Bronchial epithelial cell (primary cell): ENCODE measurements around the gene FRMD4A. TPM values are rescaled to one million over a fixed set of nuclear protein-coding genes. Genes with fewer than 3 reads are reported as not detected.
A peak's percentile ranks its signal among the peaks of the same experiment; 100 is the strongest.
"Not testable (repeated sequence)": the region's sequence is repeated elsewhere in the genome, so short reads cannot be mapped to it uniquely, and the experiment has no call there.

ENCODE experiments used
- DNase-seq: peaks from one replicate; pipeline ENCODE4 v3.0.0-alpha.2; 2010; ENCODE audit warnings: low read depth
- FAIRE-seq: peaks from 2 replicates; lab custom pipeline; 2011; peaks lifted over from hg19 to GRCh38; lab: Jason Lieb, UNC
- H3K27me3 ChIP-seq: 2 replicates; pipeline ENCODE4 v1.5.1; 2011; ENCODE audit warnings: low read length; ENCODE audit not compliant: control insufficient read depth, insufficient read depth
- H3K36me3 ChIP-seq: 2 replicates; pipeline ENCODE4 v1.5.1; 2011; ENCODE audit warnings: low read length; ENCODE audit not compliant: control insufficient read depth, insufficient read depth
- H3K4me3 ChIP-seq: 2 replicates; pipeline ENCODE4 v1.5.1; 2011; ENCODE audit warnings: mild to moderate bottlenecking, low read depth, low read length, control low read depth
- total RNA-seq: library from RNA; depleted of rRNA; stranded (reverse); fragments of >200 nt; gene quantifications from 2 replicates; pipeline ENCODE4 v1.2.1, GENCODE V29; 2014
- TF ChIP-seq, protein P1 (sequence below): IDR thresholded peaks from 2 replicates; pipeline ENCODE4 v1.5.1; 2011; ENCODE audit warnings: mild to moderate bottlenecking, moderate library complexity, low read length, control low read depth, inconsistent platforms; ENCODE audit not compliant: insufficient read depth, severe bottlenecking

The FRMD4A gene
- total RNA-seq, 1 donor from 2014 or later: 3.2 TPM

DNA sequence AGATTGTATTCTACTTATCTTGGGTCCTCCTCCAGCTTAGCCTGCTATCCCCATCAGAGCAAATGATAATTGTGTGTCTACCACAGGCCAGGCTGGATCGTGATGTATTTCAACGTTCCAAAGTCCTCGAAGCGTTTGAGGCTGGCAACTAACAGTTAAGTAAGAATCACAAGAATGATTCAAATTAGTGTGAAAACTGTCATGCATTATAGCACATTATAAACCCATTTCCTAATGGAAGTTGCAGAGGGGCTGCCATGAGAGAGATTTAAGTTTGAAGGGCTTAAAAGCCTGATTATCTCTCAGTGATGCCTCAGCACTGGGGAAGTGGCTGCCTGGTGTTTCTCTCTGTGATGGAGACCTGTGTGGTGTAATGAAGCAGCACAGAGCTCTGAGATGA is 119.1 kb downstream of the FRMD4A start:
- Histone ChIP-seq H3K27me3 (no peaks in the 10 kb centered on the region), H3K36me3 (no peaks in the 10 kb centered on the region), H3K4me3 (no peak overlapping the region)
- FAIRE-seq (no peak), DNase-seq (no peak)
- TF ChIP-seq, protein P1, sequence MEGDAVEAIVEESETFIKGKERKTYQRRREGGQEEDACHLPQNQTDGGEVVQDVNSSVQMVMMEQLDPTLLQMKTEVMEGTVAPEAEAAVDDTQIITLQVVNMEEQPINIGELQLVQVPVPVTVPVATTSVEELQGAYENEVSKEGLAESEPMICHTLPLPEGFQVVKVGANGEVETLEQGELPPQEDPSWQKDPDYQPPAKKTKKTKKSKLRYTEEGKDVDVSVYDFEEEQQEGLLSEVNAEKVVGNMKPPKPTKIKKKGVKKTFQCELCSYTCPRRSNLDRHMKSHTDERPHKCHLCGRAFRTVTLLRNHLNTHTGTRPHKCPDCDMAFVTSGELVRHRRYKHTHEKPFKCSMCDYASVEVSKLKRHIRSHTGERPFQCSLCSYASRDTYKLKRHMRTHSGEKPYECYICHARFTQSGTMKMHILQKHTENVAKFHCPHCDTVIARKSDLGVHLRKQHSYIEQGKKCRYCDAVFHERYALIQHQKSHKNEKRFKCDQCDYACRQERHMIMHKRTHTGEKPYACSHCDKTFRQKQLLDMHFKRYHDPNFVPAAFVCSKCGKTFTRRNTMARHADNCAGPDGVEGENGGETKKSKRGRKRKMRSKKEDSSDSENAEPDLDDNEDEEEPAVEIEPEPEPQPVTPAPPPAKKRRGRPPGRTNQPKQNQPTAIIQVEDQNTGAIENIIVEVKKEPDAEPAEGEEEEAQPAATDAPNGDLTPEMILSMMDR: no peak

DNA sequence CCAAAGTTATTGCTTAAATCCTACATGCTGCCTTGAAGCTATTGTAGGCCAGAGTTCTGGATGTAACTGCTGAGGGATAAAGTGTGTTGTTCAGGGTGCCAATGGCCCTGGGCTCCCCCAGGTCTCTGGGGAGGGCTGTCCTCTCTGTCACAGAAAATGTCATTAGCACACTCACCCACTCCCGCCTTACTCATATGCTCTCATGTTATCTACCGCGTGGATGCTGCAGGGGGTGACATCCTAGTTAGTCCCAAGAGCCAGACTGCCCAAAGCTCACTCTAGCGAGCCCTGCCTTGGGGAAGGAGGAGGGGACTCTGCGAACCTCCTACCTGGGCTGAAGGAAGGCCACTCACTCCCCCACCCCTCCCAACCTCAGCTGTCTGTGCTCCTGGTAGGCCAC is 122.5 kb downstream of the FRMD4A start:
- FAIRE-seq (no peak), DNase-seq (no peak)

DNA sequence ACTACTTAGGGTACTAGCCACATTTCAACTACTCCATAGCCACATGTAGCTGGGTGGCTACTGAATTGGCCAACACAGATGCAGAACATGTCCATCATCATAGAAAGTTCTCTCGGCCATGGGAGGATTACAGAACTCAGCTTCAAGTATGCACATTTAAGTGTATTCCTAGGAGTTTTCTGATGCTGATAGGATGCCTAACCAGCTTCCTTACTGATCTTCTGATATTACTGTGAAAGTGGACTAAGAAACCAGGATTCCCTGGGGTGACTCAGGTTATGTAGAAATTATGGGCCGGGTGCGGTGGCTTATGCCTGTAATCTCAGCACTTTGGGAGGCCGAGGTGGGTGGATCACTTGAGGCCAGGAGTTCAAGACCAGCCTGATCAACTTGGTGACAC is 125.5 kb downstream of the FRMD4A start:
- Histone ChIP-seq H3K36me3 (no peaks in the 10 kb centered on the region), H3K4me3 (no peak overlapping the region), H3K27me3 (no peaks in the 10 kb centered on the region)
- TF ChIP-seq, protein P1: no peak
- FAIRE-seq (no peak), DNase-seq (no peak)

More for the DNA sequence above, 122.5 kb downstream of the FRMD4A start:
- Histone ChIP-seq H3K4me3 (no peak overlapping the region), H3K27me3 (no peaks in the 10 kb centered on the region), H3K36me3 (no peaks in the 10 kb centered on the region)
- TF ChIP-seq, protein P1: no peak

DNA sequence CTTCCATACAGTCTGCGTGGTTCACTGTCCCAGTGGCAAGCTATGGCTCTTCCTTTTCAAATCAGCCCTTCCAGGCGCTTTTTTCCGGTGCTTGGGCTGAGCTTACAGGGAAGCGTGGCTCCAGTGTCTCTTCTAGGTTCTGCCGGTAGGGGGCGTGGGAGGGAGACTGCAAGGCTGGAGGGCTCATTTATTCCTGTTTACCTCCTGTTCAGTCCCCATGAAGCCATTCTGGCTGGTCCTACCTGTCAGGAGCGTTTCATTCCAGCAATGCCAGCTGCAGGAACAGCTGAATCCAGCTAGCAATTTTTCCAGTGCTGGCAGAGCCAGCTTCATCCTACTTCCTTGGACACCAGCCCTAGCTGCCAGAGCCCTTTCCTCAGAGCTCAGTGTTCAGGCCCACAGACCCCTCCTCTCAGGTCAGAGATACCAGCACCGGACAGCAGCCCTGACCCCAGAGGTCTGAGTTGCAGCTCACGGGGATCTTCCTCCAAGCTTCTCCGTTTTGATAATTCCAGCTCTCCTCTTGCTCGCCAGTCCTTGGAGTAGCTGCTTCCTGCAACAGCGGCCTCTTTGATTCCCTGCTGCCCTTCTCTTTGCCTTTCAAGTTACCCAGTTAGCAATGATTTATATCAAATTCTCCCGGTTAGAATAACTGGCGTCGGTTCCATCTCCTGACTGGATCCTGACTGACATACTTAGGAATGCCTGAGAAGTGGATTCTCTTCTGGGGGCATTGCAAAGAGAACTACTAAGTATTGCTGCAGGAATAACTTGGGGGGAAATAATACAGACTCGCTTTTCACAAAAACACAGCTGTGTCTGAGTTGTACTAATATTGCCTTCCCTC is 129.8 kb downstream of the FRMD4A start:
- Histone ChIP-seq H3K4me3 (no peak overlapping the region), H3K36me3 (no peaks in the 10 kb centered on the region), H3K27me3 (no peaks in the 10 kb centered on the region)
- no peak for DNase-seq
- TF ChIP-seq, protein P1: peak; percentile 31
- no peak for FAIRE-seq

DNA sequence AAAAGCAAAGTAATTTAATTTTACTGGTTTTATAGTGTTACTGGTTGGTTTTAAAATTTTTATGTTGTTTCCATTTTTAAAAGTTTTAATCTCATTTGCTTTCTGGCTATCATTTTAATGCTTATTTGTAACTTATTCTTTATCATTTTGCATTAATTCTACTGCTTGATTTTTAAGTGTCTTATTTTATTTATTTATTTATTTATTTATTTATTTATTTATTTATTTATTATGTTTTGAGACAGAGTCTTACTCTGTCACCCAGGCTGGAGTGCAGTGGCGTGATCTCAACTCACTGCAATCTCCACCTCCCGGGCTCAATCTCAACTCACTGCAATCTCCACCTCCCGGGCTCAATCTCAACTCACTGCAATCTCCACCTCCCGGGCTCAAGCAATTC is 131.6 kb downstream of the FRMD4A start:
- DNase-seq, H3K27me3 ChIP-seq, H3K4me3 ChIP-seq, H3K36me3 ChIP-seq, FAIRE-seq: not testable (repeated sequence)

DNA sequence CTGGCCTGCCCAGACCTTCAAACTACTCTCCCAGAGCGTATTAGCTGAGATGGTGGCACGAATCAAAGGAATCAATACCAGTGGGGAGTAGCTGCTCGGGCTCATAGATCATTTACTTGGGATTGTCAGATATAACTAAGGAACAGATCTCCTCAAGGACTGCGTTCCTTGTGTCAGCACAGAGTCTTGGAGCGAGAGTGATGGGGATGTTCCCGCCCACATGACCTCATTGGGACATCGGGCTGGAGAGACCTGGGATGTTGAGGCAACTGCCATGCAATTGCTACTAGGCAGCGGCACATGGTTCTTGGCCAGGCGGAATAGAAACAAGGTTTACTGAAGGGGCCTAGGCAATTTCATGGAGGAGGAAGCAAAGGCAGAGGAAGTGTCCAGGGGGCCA is 132.6 kb downstream of the FRMD4A start:
- H3K36me3 ChIP-seq: no peaks in the 10 kb centered on the region
- TF ChIP-seq, protein P1: no peak
- DNase-seq (no peak), FAIRE-seq (no peak)
- no peak overlapping the region for H3K4me3 ChIP-seq
- no peaks in the 10 kb centered on the region for H3K27me3 ChIP-seq
